Smooth muscle cell (in vitro differentiated cells): ENCODE results near the gene CREB5. TPM values are rescaled to one million over a fixed set of nuclear protein-coding genes. Genes with fewer than 3 reads are reported as not detected.

Experiments used
- DNase-seq: peaks from one replicate; lab custom pipeline; 2025; ENCODE audit not compliant: unreplicated experiment; lab: John Stamatoyannopoulos, UW
- H2AFZ ChIP-seq: fragments of 200-600 bp; sonication (generic); 2 replicates; pipeline ENCODE4 v1.6.0; 2016; ENCODE audit warnings: antibody characterized with exemption, low read depth, mild to moderate bottlenecking
- H3F3A ChIP-seq: fragments of 200-600 bp; sonication (generic); 2 replicates; pipeline ENCODE4 v1.6.0; 2017; ENCODE audit warnings: antibody characterized with exemption, low read depth
- H3K27ac ChIP-seq: fragments of 200-600 bp; sonication (generic); 2 replicates; pipeline ENCODE4 v1.5.1; 2016; ENCODE audit warnings: low read depth, mild to moderate bottlenecking
- H3K27me3 ChIP-seq: fragments of 200-600 bp; sonication (generic); 2 replicates; pipeline ENCODE4 v1.6.1; 2016; ENCODE audit warnings: low read depth, mild to moderate bottlenecking
- H3K36me3 ChIP-seq: fragments of 200-600 bp; sonication (generic); 2 replicates; pipeline ENCODE4 v1.5.1; 2016; ENCODE audit warnings: low read depth
- H3K4me1 ChIP-seq: fragments of 200-600 bp; sonication (generic); 2 replicates; pipeline ENCODE4 v1.5.1; 2016; ENCODE audit warnings: low read depth
- H3K4me2 ChIP-seq: fragments of 200-600 bp; sonication (generic); 2 replicates; pipeline ENCODE4 v1.6.0; 2016; ENCODE audit warnings: mild to moderate bottlenecking
- H3K4me3 ChIP-seq: fragments of 200-600 bp; sonication (generic); 2 replicates; pipeline ENCODE4 v1.5.1; 2016; ENCODE audit warnings: mild to moderate bottlenecking
- H3K79me2 ChIP-seq: fragments of 200-600 bp; sonication (generic); 2 replicates; pipeline ENCODE4 v1.6.0; 2016; ENCODE audit warnings: low read depth, mild to moderate bottlenecking
- H3K9ac ChIP-seq: fragments of 200-600 bp; sonication (generic); 2 replicates; pipeline ENCODE4 v1.6.0; 2016; ENCODE audit warnings: low read depth
- H3K9me3 ChIP-seq: fragments of 200-600 bp; sonication (generic); replicated peaks from 2 replicates; pipeline ENCODE4 v1.5.1; 2016; ENCODE audit warnings: low read depth
- H4K20me1 ChIP-seq: fragments of 200-600 bp; sonication (generic); 2 replicates; pipeline ENCODE4 v1.6.0; 2016; ENCODE audit warnings: low read depth
- CTCF ChIP-seq: fragments of 200-600 bp; sonication (generic); IDR thresholded peaks from 2 replicates; pipeline ENCODE4 v1.5.1; 2017; ENCODE audit warnings: borderline replicate concordance, mild to moderate bottlenecking, antibody characterized with exemption; ENCODE audit not compliant: insufficient read depth, poor library complexity, severe bottlenecking
- whole genome bisulfite sequencing: methylation state at CpG from one replicate; pipeline ENCODE4 v1.1.7; 2016; ENCODE audit warnings: low lambda C conversion rate; 5-methylcytosine and 5-hydroxymethylcytosine counted together
- polyA plus RNA-seq: library from polyadenylated mRNA; unstranded; fragments of >200 nt; fragmentation: Nextera tagmentation; extraction: Ambion mirVana; gene quantifications from 2 replicates; pipeline ENCODE4 v1.2.1, GENCODE V29; 2016
- total RNA-seq: library from RNA; depleted of rRNA; stranded (reverse); fragments of >200 nt; gene quantifications from 2 replicates; pipeline ENCODE4 v1.2.3, GENCODE V29; 2014

Gene CREB5
- total and polyA plus RNA-seq, 2 experiments from 2014 or later: 6.2 to 18.2 TPM

GRCh38 chr7:28481091-28481926, 69.0 kb downstream of the CREB5 start:
- Histone ChIP-seq H3K27me3 (no peaks in the 10 kb centered on the region), H3K4me2 (peak overlapping the region; percentile 20), H3K4me1 (peaks cover 32% of the 10 kb centered on the region), H3K27ac (peak overlapping the region; percentile 2), H3F3A (no peaks in the 10 kb centered on the region), H3K9me3 (no peaks in the 10 kb centered on the region), H3K4me3 (no peak overlapping the region), H2AFZ (no peak overlapping the region), H3K36me3 (no peaks in the 10 kb centered on the region), H3K9ac (peak overlapping the region; percentile 1), H4K20me1 (no peaks in the 10 kb centered on the region), H3K79me2 (no peaks in the 10 kb centered on the region)
- no peak for TF ChIP-seq CTCF
- 40% methylated on average over 9 of the region's 9 CpGs for WGBS
- no peak for DNase-seq

GRCh38 chr7:28483112-28483511, 70.8 kb downstream of the CREB5 start:
- H3K9me3 ChIP-seq: no peaks in the 10 kb centered on the region
- no peak overlapping the region for H3K4me2 ChIP-seq
- no peaks in the 10 kb centered on the region for H3F3A ChIP-seq
- peaks cover 32% of the 10 kb centered on the region for H3K4me1 ChIP-seq
- H3K27me3 ChIP-seq: no peaks in the 10 kb centered on the region
- no peak overlapping the region for H3K4me3 ChIP-seq
- WGBS: 25% methylated on average over 4 of the region's 4 CpGs
- no peak overlapping the region for H3K27ac ChIP-seq
- H4K20me1 ChIP-seq: no peaks in the 10 kb centered on the region
- no peak overlapping the region for H2AFZ ChIP-seq
- no peaks in the 10 kb centered on the region for H3K79me2 ChIP-seq
- DNase-seq: no peak
- H3K36me3 ChIP-seq: no peaks in the 10 kb centered on the region
- no peak for TF ChIP-seq CTCF
- no peak overlapping the region for H3K9ac ChIP-seq

- Histone ChIP-seq H3K4me1 (peaks cover 23% of the 10 kb centered on the region), H3K9me3 (no peaks in the 10 kb centered on the region), H3F3A (no peaks in the 10 kb centered on the region), H3K4me3 (no peak overlapping the region), H3K36me3 (no peaks in the 10 kb centered on the region), H4K20me1 (no peaks in the 10 kb centered on the region), H2AFZ (no peak overlapping the region), H3K27me3 (no peaks in the 10 kb centered on the region), H3K27ac (no peak overlapping the region), H3K9ac (no peak overlapping the region), H3K79me2 (no peaks in the 10 kb centered on the region), H3K4me2 (no peak overlapping the region)
- TF ChIP-seq CTCF: no peak
- DNase-seq: no peak
- 47% methylated on average over 2 of the region's 2 CpGs for WGBS
These were observed 71.7 kb downstream of the CREB5 start for GRCh38 chr7:28483908-28484605.
